Testis (tissue), 3 donors: ENCODE measurements around the gene CAMKV. TPM values are rescaled to one million over a fixed set of nuclear protein-coding genes. Genes with fewer than 3 reads are reported as not detected.

ENCODE experiments used
- DNase-seq: peaks from one replicate; pipeline ENCODE4 v3.0.0-alpha.2; 2019
- H3K27ac ChIP-seq, 2 donors: fragments of 200-600 bp; sonication (generic); one replicate each; pipeline ENCODE4 v1.5.1; 2019
- H3K27me3 ChIP-seq: fragments of 200-600 bp; sonication (generic); one replicate; pipeline ENCODE4 v1.5.1; 2019
- H3K36me3 ChIP-seq: fragments of 200-600 bp; sonication (generic); one replicate; pipeline ENCODE4 v1.5.1; 2017; ENCODE audit warnings: low read depth; ENCODE audit errors: missing control alignments
- H3K4me1 ChIP-seq: fragments of 200-600 bp; sonication (generic); one replicate; pipeline ENCODE4 v1.5.1; 2019
- H3K4me3 ChIP-seq, 2 donors: fragments of 200-600 bp; sonication (generic); one replicate each; pipeline ENCODE4 v1.5.1; 2017 to 2019
- H3K9me3 ChIP-seq: fragments of 200-600 bp; sonication (generic); one replicate; pipeline ENCODE4 v1.5.1; 2017
- CTCF ChIP-seq, 3 experiments: fragments of 450-650 bp in 2 of 3; fragments of 200-600 bp in 1 of 3; sonication (generic) in 1 of 3; IDR thresholded peaks; one replicate each; pipeline ENCODE4 v1.5.1; 2016 to 2019; ENCODE audit warnings: antibody characterized with exemption in 3 of 3, mild to moderate bottlenecking in 2 of 3, moderate library complexity in 1 of 3
- POLR2A ChIP-seq: fragments of 450-650 bp; IDR thresholded peaks from one replicate; pipeline ENCODE4 v1.6.1; 2017; ENCODE audit warnings: antibody characterized with exemption, mild to moderate bottlenecking, moderate library complexity
- WGBS, 2 donors: methylation state at CpG; one replicate each; pipeline ENCODE4 v1.1.5; 2018; 5-methylcytosine and 5-hydroxymethylcytosine counted together
- intact Hi-C: fragments of 100-400 bp; cut with DNase I; formaldehyde crosslinking; loops from one replicate; pipeline ENCODE4 v1.15.1; 2023; ENCODE audit warnings: low total_unique reads
- polyA plus RNA-seq: library from polyadenylated mRNA; stranded (reverse); fragments of 350-450 nt; fragmentation: Illumina TruSeq; extraction: RNeasy Lipid Tissue Mini Kit (QIAGEN cat#74804); gene quantifications from one replicate; pipeline ENCODE4 v1.2.3, GENCODE V29; 2014; ENCODE audit warnings: low read depth, low replicate concordance; ENCODE audit not compliant: insufficient read depth
- total RNA-seq, 2 donors: library from RNA; depleted of rRNA; stranded (reverse); fragments of >200 nt; gene quantifications; one replicate each; pipeline ENCODE4 v1.2.3, GENCODE V29; 2016

Gene CAMKV
- total and polyA plus RNA-seq, 3 donors from 2014 or later = 1.2 to 4.0 (median 2.3) TPM

- no peaks in the 10 kb centered on the region for H3K36me3 ChIP-seq
- H3K27me3 ChIP-seq = no peaks in the 10 kb centered on the region
- WGBS, 2 donors = 3 to 28% methylated on average over 2 to 22 of the region's 23 CpGs
- DNase-seq = no peak
- H3K27ac ChIP-seq = no peak overlapping the region
- H3K4me3 ChIP-seq = peak overlapping the region; percentile 45 to 57
- peaks cover 11% of the 10 kb centered on the region for H3K4me1 ChIP-seq
- H3K9me3 ChIP-seq = no peaks in the 10 kb centered on the region
- intact Hi-C loops = no loop called here
- no peak for TF ChIP-seq CTCF (IDR thresholded peaks at IDR 0.05)
- TF ChIP-seq POLR2A = no peak
These were observed 742 bp downstream of the CAMKV start for GRCh38 chr3:49868862-49869466.

- peak; percentile 23 for DNase-seq
- H3K4me3 ChIP-seq = no peak overlapping the region
- peaks cover 11% of the 10 kb centered on the region for H3K4me1 ChIP-seq
- no peak overlapping the region for H3K27ac ChIP-seq
- intact Hi-C loops = no loop called here
- no peak for TF ChIP-seq CTCF (IDR thresholded peaks at IDR 0.05)
- no peak for TF ChIP-seq POLR2A
- H3K27me3 ChIP-seq = no peaks in the 10 kb centered on the region
- no peaks in the 10 kb centered on the region for H3K36me3 ChIP-seq
- H3K9me3 ChIP-seq = no peaks in the 10 kb centered on the region
- WGBS, 2 donors = 24 to 37% methylated on average over 4 to 7 of the region's 7 CpGs
These were observed 1.8 kb downstream of the CAMKV start for GRCh38 chr3:49867871-49868321.

- 83 to 100% methylated on average over 1 of the region's 1 CpG for WGBS, 2 donors
- H3K27ac ChIP-seq = no peak overlapping the region
- TF ChIP-seq CTCF (IDR thresholded peaks at IDR 0.05) (no peak), POLR2A (no peak)
- no peaks in the 10 kb centered on the region for H3K9me3 ChIP-seq
- intact Hi-C loops = no loop called here
- no peak overlapping the region for H3K4me3 ChIP-seq
- no peak for DNase-seq
- peaks cover 11% of the 10 kb centered on the region for H3K4me1 ChIP-seq
- no peaks in the 10 kb centered on the region for H3K36me3 ChIP-seq
- H3K27me3 ChIP-seq = no peaks in the 10 kb centered on the region
These were observed 2.3 kb downstream of the CAMKV start for GRCh38 chr3:49867400-49867799.

GRCh38 chr3:49865198-49865784 lies 4.4 kb downstream of the CAMKV start:
- Histone ChIP-seq H3K27ac (no peak overlapping the region), H3K4me3 (no peak overlapping the region), H3K36me3 (no peaks in the 10 kb centered on the region), H3K4me1 (peaks cover 11% of the 10 kb centered on the region), H3K27me3 (no peaks in the 10 kb centered on the region), H3K9me3 (no peaks in the 10 kb centered on the region)
- TF ChIP-seq POLR2A (no peak), CTCF (IDR thresholded peaks at IDR 0.05) (no peak)
- intact Hi-C loops = no loop called here
- no peak for DNase-seq
- 66 to 67% methylated on average over 7 of the region's 7 CpGs for WGBS, 2 donors

GRCh38 chr3:49864505-49864904 lies 5.2 kb downstream of the CAMKV start:
- Histone ChIP-seq H3K4me3 (no peak overlapping the region), H3K4me1 (peaks cover 6% of the 10 kb centered on the region), H3K27me3 (no peaks in the 10 kb centered on the region), H3K9me3 (no peaks in the 10 kb centered on the region), H3K27ac (no peak overlapping the region), H3K36me3 (no peaks in the 10 kb centered on the region)
- WGBS, 2 donors = 80% methylated on average over 1 to 5 of the region's 5 CpGs
- DNase-seq = no peak
- TF ChIP-seq POLR2A (no peak), CTCF (IDR thresholded peaks at IDR 0.05) (no peak)
- intact Hi-C loops = no loop called here
